ENCODE data around the gene OMP.

DNA sequence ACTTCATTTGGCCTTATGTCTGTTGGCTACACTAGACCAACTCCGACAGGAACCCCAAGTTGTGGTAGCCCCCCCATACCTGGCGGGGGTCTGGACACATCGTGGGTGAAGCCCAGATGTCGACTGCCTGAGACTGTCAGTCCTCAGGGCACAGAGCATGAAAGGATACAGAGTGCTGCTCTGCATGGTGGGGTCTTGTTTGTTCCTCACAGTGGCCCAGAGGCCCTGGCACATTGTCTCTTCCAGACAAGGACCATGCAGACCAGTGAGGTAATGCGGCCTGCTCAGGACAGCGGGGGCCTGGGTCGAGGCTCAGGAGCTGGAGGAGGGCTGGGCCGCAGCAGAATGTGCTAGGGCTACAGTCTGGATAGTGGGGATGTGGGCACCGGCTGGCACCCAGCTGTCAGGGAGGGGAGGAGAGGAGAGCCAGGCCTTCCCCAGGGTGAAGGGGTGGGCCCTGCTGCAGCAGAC is 21.2 kb upstream of the OMP start:
- TF ChIP-seq, protein P1, sequence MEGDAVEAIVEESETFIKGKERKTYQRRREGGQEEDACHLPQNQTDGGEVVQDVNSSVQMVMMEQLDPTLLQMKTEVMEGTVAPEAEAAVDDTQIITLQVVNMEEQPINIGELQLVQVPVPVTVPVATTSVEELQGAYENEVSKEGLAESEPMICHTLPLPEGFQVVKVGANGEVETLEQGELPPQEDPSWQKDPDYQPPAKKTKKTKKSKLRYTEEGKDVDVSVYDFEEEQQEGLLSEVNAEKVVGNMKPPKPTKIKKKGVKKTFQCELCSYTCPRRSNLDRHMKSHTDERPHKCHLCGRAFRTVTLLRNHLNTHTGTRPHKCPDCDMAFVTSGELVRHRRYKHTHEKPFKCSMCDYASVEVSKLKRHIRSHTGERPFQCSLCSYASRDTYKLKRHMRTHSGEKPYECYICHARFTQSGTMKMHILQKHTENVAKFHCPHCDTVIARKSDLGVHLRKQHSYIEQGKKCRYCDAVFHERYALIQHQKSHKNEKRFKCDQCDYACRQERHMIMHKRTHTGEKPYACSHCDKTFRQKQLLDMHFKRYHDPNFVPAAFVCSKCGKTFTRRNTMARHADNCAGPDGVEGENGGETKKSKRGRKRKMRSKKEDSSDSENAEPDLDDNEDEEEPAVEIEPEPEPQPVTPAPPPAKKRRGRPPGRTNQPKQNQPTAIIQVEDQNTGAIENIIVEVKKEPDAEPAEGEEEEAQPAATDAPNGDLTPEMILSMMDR (IDR thresholded peaks at IDR 0.05), result no peak
- no peak for TF ChIP-seq POLR2A (IDR thresholded peaks at IDR 0.05)
